IMR-90 (cell line): ENCODE measurements around the gene LRRC18. TPM values are rescaled to one million over a fixed set of nuclear protein-coding genes. Genes with fewer than 3 reads are reported as not detected.

Experiments
- ATAC-seq: fragments of 200-7000 bp; cut with Tn5 transposase; 2 replicates; pipeline ENCODE4 v1.9.1; 2020; ENCODE audit warnings: low read depth, mild to moderate bottlenecking, moderate library complexity
- BruUV-seq: library from RNA; stranded (reverse); fragments of 400-500 nt; replicated peaks from 2 replicates; lab custom pipeline; 2021; lab: Mats Ljungman, UMichigan
- CTCF ChIA-PET: fragments of 300-600 bp; formaldehyde crosslinking; extraction: SDS; loops from one replicate; lab custom pipeline; 2021; ENCODE audit warnings: antibody characterized with exemption; lab: Yijun Ruan, JAX
- POLR2A ChIA-PET: fragments of 300-600 bp; sonication (Branson Sonifier 250); formaldehyde crosslinking; loops from one replicate; lab custom pipeline; 2022; ENCODE audit warnings: antibody characterized with exemption; ENCODE audit not compliant: unreplicated experiment; lab: Charles Lee
- DNase-seq: peaks from one replicate; pipeline ENCODE4 v3.0.0; 2013
- H2AFZ ChIP-seq: replicated peaks from 2 replicates; pipeline ENCODE3; 2013; ENCODE audit warnings: low read length, mild to moderate bottlenecking; ENCODE audit not compliant: poor library complexity
- H2AK5ac ChIP-seq: 2 replicates; pipeline ENCODE4 v1.6.1; 2013; ENCODE audit warnings: low read depth, low read length, inconsistent platforms
- H2AK9ac ChIP-seq: replicated peaks from 2 replicates; pipeline ENCODE3; 2013; ENCODE audit warnings: mild to moderate bottlenecking, low read depth, low read length, moderate library complexity; ENCODE audit not compliant: poor library complexity
- H2BK120ac ChIP-seq: 2 replicates; pipeline ENCODE4 v1.6.1; 2013; ENCODE audit warnings: low read depth, low read length, inconsistent platforms
- H2BK15ac ChIP-seq: 3 replicates; pipeline ENCODE4 v1.6.1; 2013; ENCODE audit warnings: low read depth, low read length, inconsistent platforms
- H2BK20ac ChIP-seq: 2 replicates; pipeline ENCODE4 v1.6.1; 2013; ENCODE audit warnings: low read depth, mild to moderate bottlenecking, inconsistent platforms, low read length, moderate library complexity
- H2BK5ac ChIP-seq: 2 replicates; pipeline ENCODE4 v1.6.1; 2013; ENCODE audit warnings: mild to moderate bottlenecking, low read depth, low read length, inconsistent platforms; ENCODE audit not compliant: poor library complexity, severe bottlenecking
- H3K14ac ChIP-seq: replicated peaks from 2 replicates; pipeline ENCODE4 v1.6.1; 2013; ENCODE audit warnings: low read depth, low read length, inconsistent platforms
- H3K18ac ChIP-seq: 2 replicates; pipeline ENCODE4 v1.6.1; 2013; ENCODE audit warnings: low read depth, low read length, control low read depth
- H3K23ac ChIP-seq: 2 replicates; pipeline ENCODE4 v1.6.1; 2013; ENCODE audit warnings: low read depth, low read length, inconsistent platforms
- H3K27ac ChIP-seq: 2 replicates; pipeline ENCODE4 v1.5.1; 2013; ENCODE audit warnings: mild to moderate bottlenecking, control low read depth, low read length; ENCODE audit not compliant: insufficient read depth
- H3K27me3 ChIP-seq: 2 replicates; pipeline ENCODE4 v1.6.1; 2013; ENCODE audit warnings: low read length; ENCODE audit not compliant: control insufficient read depth, insufficient read depth
- H3K36me3 ChIP-seq: 2 replicates; pipeline ENCODE4 v1.6.1; 2013; ENCODE audit warnings: low read length, mixed read lengths; ENCODE audit not compliant: control insufficient read depth, insufficient read depth
- H3K4ac ChIP-seq: 2 replicates; pipeline ENCODE4 v1.6.1; 2013; ENCODE audit warnings: low read depth, low read length, inconsistent platforms
- H3K4me1 ChIP-seq: 2 replicates; pipeline ENCODE4 v1.6.1; 2013; ENCODE audit warnings: low read length, mixed read lengths; ENCODE audit not compliant: control insufficient read depth, insufficient read depth
- H3K4me2 ChIP-seq: 2 replicates; pipeline ENCODE4 v1.6.1; 2013; ENCODE audit warnings: low read depth, mild to moderate bottlenecking, control low read depth, low read length, moderate library complexity
- H3K4me3 ChIP-seq: 2 replicates; pipeline ENCODE4 v1.5.1; 2013; ENCODE audit warnings: low read depth, mild to moderate bottlenecking, control low read depth, low read length, moderate library complexity; ENCODE audit not compliant: insufficient read depth
- H3K56ac ChIP-seq: 2 replicates; pipeline ENCODE4 v1.6.1; 2013; ENCODE audit warnings: low read length, inconsistent platforms; ENCODE audit not compliant: insufficient read depth; ENCODE audit errors: extremely low read depth
- H3K79me1 ChIP-seq, 2 experiments: 2 replicates each; pipeline ENCODE4 v1.6.1; 2013; ENCODE audit warnings: low read length in 2 of 2, inconsistent platforms in 1 of 2, low read depth in 1 of 2
- H3K9ac ChIP-seq: 2 replicates; pipeline ENCODE4 v1.6.1; 2013; ENCODE audit warnings: low read depth, low read length, control low read depth
- H3K9me1 ChIP-seq: 2 replicates; pipeline ENCODE4 v1.6.1; 2013; ENCODE audit warnings: low read length, inconsistent platforms; ENCODE audit not compliant: insufficient read depth
- H3K9me3 ChIP-seq: 2 replicates; pipeline ENCODE4 v1.6.1; 2013; ENCODE audit warnings: low read length; ENCODE audit not compliant: control insufficient read depth, insufficient read depth
- H4K20me1 ChIP-seq: 2 replicates; pipeline ENCODE4 v1.6.1; 2013; ENCODE audit warnings: low read length, inconsistent platforms; ENCODE audit not compliant: insufficient read depth
- H4K5ac ChIP-seq: 2 replicates; pipeline ENCODE4 v1.6.1; 2013; ENCODE audit warnings: mild to moderate bottlenecking, low read depth, low read length, control low read depth
- H4K8ac ChIP-seq, 2 experiments: 2 replicates each; pipeline ENCODE4 v1.6.1; 2013; ENCODE audit warnings: low read depth in 2 of 2, low read length in 2 of 2, control low read depth in 1 of 2, inconsistent platforms in 1 of 2
- H4K91ac ChIP-seq: 2 replicates; pipeline ENCODE4 v1.6.1; 2013; ENCODE audit warnings: low read depth, low read length, inconsistent platforms; ENCODE audit not compliant: insufficient read depth
- BHLHE40 ChIP-seq: fragments of 150-350 bp; IDR thresholded peaks from 2 replicates; pipeline ENCODE4 v1.6.1; 2016; ENCODE audit warnings: mild to moderate bottlenecking, low read depth, low read length
- CEBPB ChIP-seq: IDR thresholded peaks from 2 replicates; pipeline ENCODE4 v1.6.1; 2012; ENCODE audit warnings: low read depth, low read length, improper control_type of control experiment
- CHD1 ChIP-seq: IDR thresholded peaks from 2 replicates; pipeline ENCODE4 v1.6.1; 2012; ENCODE audit warnings: low read depth, low read length, improper control_type of control experiment
- CTCF ChIP-seq: conservative IDR thresholded peaks from 2 replicates; pipeline ENCODE4 v1.5.1; 2012; ENCODE audit warnings: mild to moderate bottlenecking, low read depth, low read length, improper control_type of control experiment
- ELK1 ChIP-seq: fragments of 150-350 bp; IDR thresholded peaks from 2 replicates; pipeline ENCODE4 v1.6.1; 2016; ENCODE audit warnings: low read depth, mild to moderate bottlenecking, low read length, moderate library complexity, borderline replicate concordance
- FOS ChIP-seq: fragments of 150-350 bp; IDR thresholded peaks from 2 replicates; pipeline ENCODE4 v1.6.1; 2016; ENCODE audit warnings: low read depth, low read length
- MAFK ChIP-seq: IDR thresholded peaks from 2 replicates; pipeline ENCODE4 v1.6.1; 2012; ENCODE audit warnings: low read depth, low read length, improper control_type of control experiment
- MAZ ChIP-seq: IDR thresholded peaks from 2 replicates; pipeline ENCODE4 v1.6.1; 2012; ENCODE audit warnings: low read depth, mild to moderate bottlenecking, low read length, improper control_type of control experiment, moderate library complexity, borderline replicate concordance
- MXI1 ChIP-seq: IDR thresholded peaks from 2 replicates; pipeline ENCODE4 v1.6.1; 2012; ENCODE audit warnings: low read depth, mild to moderate bottlenecking, low read length, moderate library complexity, borderline replicate concordance
- NFE2L2 ChIP-seq: fragments of 150-350 bp; IDR thresholded peaks from 2 replicates; pipeline ENCODE4 v1.6.1; 2016; ENCODE audit warnings: low read depth, mild to moderate bottlenecking, low read length
- POLR2A ChIP-seq: IDR thresholded peaks from 2 replicates; pipeline ENCODE4 v1.6.1; 2012; ENCODE audit warnings: mild to moderate bottlenecking, low read depth, low read length
- RAD21 ChIP-seq: IDR thresholded peaks from 2 replicates; pipeline ENCODE4 v1.6.1; 2012; ENCODE audit warnings: low read length, improper control_type of control experiment
- RCOR1 ChIP-seq: IDR thresholded peaks from 2 replicates; pipeline ENCODE4 v1.6.1; 2012; ENCODE audit warnings: mild to moderate bottlenecking, low read length, improper control_type of control experiment; ENCODE audit not compliant: insufficient replicate concordance
- RFX5 ChIP-seq: IDR thresholded peaks from 2 replicates; pipeline ENCODE4 v1.8.0; 2012; ENCODE audit warnings: low read depth, mild to moderate bottlenecking, low read length, moderate library complexity
- SMC3 ChIP-seq: fragments of 150-350 bp; IDR thresholded peaks from 2 replicates; pipeline ENCODE4 v1.6.1; 2016; ENCODE audit warnings: low read depth, mild to moderate bottlenecking, antibody characterized with exemption, low read length, moderate library complexity
- USF2 ChIP-seq: fragments of 150-350 bp; IDR thresholded peaks from 2 replicates; pipeline ENCODE4 v1.6.1; 2017; ENCODE audit warnings: mild to moderate bottlenecking, antibody characterized with exemption, low read length, low read depth
- WGBS, 2 experiments: methylation state at CpG; one replicate each; pipeline versions ENCODE4 v1.1.5 to v1.1.7; 2013; ENCODE audit warnings: missing lambda C conversion rate in 2 of 2; ENCODE audit not compliant: insufficient read length in 1 of 2; ENCODE audit errors: extremely low coverage in 2 of 2; 5-methylcytosine and 5-hydroxymethylcytosine counted together
- dilution Hi-C: fragments of 300-500 bp; cut with HindIII; formaldehyde crosslinking; loops from one replicate; pipeline ENCODE4 v1.14.3; 2018; ENCODE audit warnings: low sequenced_read_pairs; ENCODE audit not compliant: unreplicated experiment
- in situ Hi-C: fragments of 300-500 bp; cut with MboI; formaldehyde crosslinking; loops from 3 replicates; pipeline ENCODE4 v1.14.3; 2019; ENCODE audit warnings: low sequenced_read_pairs, inconsistent platforms, mixed read lengths
- intact Hi-C: fragments of 100-400 bp; cut with micrococcal nuclease; formaldehyde crosslinking; loops from 2 replicates; pipeline ENCODE4 v1.10.0; 2022
- polyA plus RNA-seq, 3 experiments: library from polyadenylated mRNA; depleted of rRNA; stranded (reverse); fragments of >200 nt; gene quantifications; 2 replicates each; pipeline ENCODE4 v1.2.3, GENCODE V29; 2012; ENCODE audit warnings: low replicate concordance in 1 of 3
- total RNA-seq: library from RNA; depleted of rRNA; stranded (reverse); fragments of >200 nt; gene quantifications from 2 replicates; pipeline ENCODE4 v1.2.3, GENCODE V29; 2012

The LRRC18 gene
- total and polyA plus RNA-seq, 2 of the 4 experiments (the other 2 are of a cell fraction): not detected

- Histone ChIP-seq H3K4me1 (no peaks in the 10 kb centered on the region), H2AFZ (no peak overlapping the region), H3K27ac (no peak overlapping the region), H2BK15ac (no peak overlapping the region), H4K5ac (no peak overlapping the region), H2AK9ac (no peak overlapping the region), H4K91ac (no peak overlapping the region), H3K23ac (no peak overlapping the region), H3K56ac (no peak overlapping the region), H3K79me1 (no peaks in the 10 kb centered on the region), H3K9ac (no peak overlapping the region), H3K4me3 (no peak overlapping the region), H3K36me3 (no peaks in the 10 kb centered on the region), H3K27me3 (peaks cover 27% of the 10 kb centered on the region), H3K14ac (no peak overlapping the region), H2BK20ac (no peak overlapping the region), H2AK5ac (no peak overlapping the region), H3K9me1 (no peaks in the 10 kb centered on the region), H3K18ac (no peak overlapping the region), H3K4ac (no peak overlapping the region), H4K20me1 (no peaks in the 10 kb centered on the region), H3K9me3 (no peaks in the 10 kb centered on the region), H2BK5ac (no peak overlapping the region), H4K8ac (no peak overlapping the region), H3K4me2 (no peak overlapping the region), H2BK120ac (no peak overlapping the region)
- ATAC-seq (no peak), DNase-seq (no peak)
- in situ Hi-C loops (no loop called here), dilution Hi-C loops (no loop called here), intact Hi-C loops (no loop called here)
- ChIA-PET CTCF (interaction anchor here (1.2 kb wide), 1 partner anchor 8 kb away, joined by 3 read pairs; no protein-coding TSS in a partner anchor), POLR2A (no interaction called here)
- no CpG with 5 or more reads among the region's 6 CpGs for WGBS, 2 experiments
- BruUV-seq: no TSS peak
- no peak for TF ChIP-seq CEBPB
- TF ChIP-seq ELK1: no peak
- no peak for TF ChIP-seq MAZ
- no peak for TF ChIP-seq SMC3
- no peak for TF ChIP-seq MAFK
- TF ChIP-seq MXI1: no peak
- TF ChIP-seq CHD1: no peak
- TF ChIP-seq RCOR1: no peak
- no peak for TF ChIP-seq RAD21
- no peak for TF ChIP-seq CTCF
- TF ChIP-seq POLR2A: no peak
- TF ChIP-seq NFE2L2: no peak
- no peak for TF ChIP-seq FOS
- no peak for TF ChIP-seq RFX5
- TF ChIP-seq BHLHE40: no peak
- no peak for TF ChIP-seq USF2
These were observed 577 bp downstream of the LRRC18 start for GRCh38 chr10:48938990-48939536.
